ENCODE data around the gene CSPG5.

GRCh38 chr3:47592066-47592795 lies 13.6 kb upstream of the CSPG5 start:
- TF ChIP-seq POLR2A (IDR thresholded peaks at IDR 0.05) (no peak), CTCF (IDR thresholded peaks at IDR 0.05) (no peak)
